A673 (cell line): ENCODE data around the gene SLC25A47. TPM values are rescaled to one million over a fixed set of nuclear protein-coding genes. Genes with fewer than 3 reads are reported as not detected.

Source experiments
- BruUV-seq: library from RNA; stranded (reverse); fragments of 400-500 nt; replicated peaks from 2 replicates; lab custom pipeline; 2021; lab: Mats Ljungman, UMichigan
- CTCF ChIA-PET: fragments of 300-600 bp; sonication (Branson Sonifier 250); formaldehyde crosslinking; loops from one replicate; lab custom pipeline; 2022; ENCODE audit warnings: antibody characterized with exemption; lab: Charles Lee
- POLR2A ChIA-PET: fragments of 300-600 bp; sonication (Branson Sonifier 250); formaldehyde crosslinking; loops from one replicate; lab custom pipeline; 2022; ENCODE audit warnings: antibody characterized with exemption; ENCODE audit not compliant: low non-redundant PET; lab: Charles Lee
- DNase-seq: peaks from one replicate; pipeline ENCODE4 v3.0.0-alpha.2; 2015; ENCODE audit warnings: low spot score
- H3K27ac ChIP-seq: fragments of 200-600 bp; sonication (generic); 2 replicates; pipeline ENCODE4 v1.5.1; 2016; ENCODE audit warnings: mixed run types, low read depth, mild to moderate bottlenecking, mixed read lengths, antibody characterized with exemption, low read length; ENCODE audit not compliant: poor library complexity, severe bottlenecking
- H3K27me3 ChIP-seq: fragments of 200-600 bp; sonication (generic); replicated peaks from 2 replicates; pipeline ENCODE4 v1.6.1; 2017; ENCODE audit warnings: mixed run types, low read depth, mild to moderate bottlenecking, mixed read lengths, antibody characterized with exemption, low read length; ENCODE audit not compliant: insufficient read depth, poor library complexity
- H3K36me3 ChIP-seq: fragments of 200-600 bp; sonication (generic); 2 replicates; pipeline ENCODE4 v1.6.1; 2016; ENCODE audit warnings: mixed run types, mild to moderate bottlenecking, mixed read lengths, antibody characterized with exemption, low read length; ENCODE audit not compliant: insufficient read depth, poor library complexity, severe bottlenecking
- H3K4me1 ChIP-seq: fragments of 200-600 bp; sonication (generic); 2 replicates; pipeline ENCODE4 v1.6.1; 2017; ENCODE audit warnings: mixed run types, mild to moderate bottlenecking, mixed read lengths, antibody characterized with exemption, low read length; ENCODE audit not compliant: insufficient read depth, poor library complexity, severe bottlenecking
- H3K4me3 ChIP-seq: fragments of 200-600 bp; sonication (generic); 2 replicates; pipeline ENCODE4 v1.5.1; 2016; ENCODE audit warnings: low read depth, mixed run types, mild to moderate bottlenecking, mixed read lengths, low read length; ENCODE audit not compliant: poor library complexity, severe bottlenecking
- H3K9me3 ChIP-seq: fragments of 200-600 bp; sonication (generic); 2 replicates; pipeline ENCODE4 v1.6.1; 2016; ENCODE audit warnings: mixed run types, low read depth, mild to moderate bottlenecking, mixed read lengths, antibody characterized with exemption, low read length; ENCODE audit not compliant: poor library complexity, severe bottlenecking
- EZH2 ChIP-seq: fragments of 200-600 bp; sonication (generic); IDR thresholded peaks from 2 replicates; pipeline ENCODE4 v1.6.1; 2017; ENCODE audit warnings: borderline replicate concordance, low read depth, mild to moderate bottlenecking, mixed read lengths, antibody characterized with exemption, low read length; ENCODE audit not compliant: poor library complexity, severe bottlenecking
- intact Hi-C: fragments of 100-400 bp; cut with micrococcal nuclease; formaldehyde crosslinking; loops from one replicate; pipeline ENCODE4 v1.10.0; 2022; ENCODE audit not compliant: unreplicated experiment
- total RNA-seq: library from RNA; stranded (reverse); gene quantifications from 2 replicates; pipeline ENCODE4 v1.2.3, GENCODE V29; 2021
- TF ChIP-seq, protein P1 (sequence below): fragments of 300-800, 200-600 bp; sonication (generic); conservative IDR thresholded peaks from 2 replicates; pipeline ENCODE4 v1.5.1; 2017; ENCODE audit warnings: low read depth, mild to moderate bottlenecking, antibody characterized with exemption, low read length, moderate library complexity, mixed read lengths

The SLC25A47 gene
- total RNA-seq, 1 experiment from 2014 or later, result not detected

DNA sequence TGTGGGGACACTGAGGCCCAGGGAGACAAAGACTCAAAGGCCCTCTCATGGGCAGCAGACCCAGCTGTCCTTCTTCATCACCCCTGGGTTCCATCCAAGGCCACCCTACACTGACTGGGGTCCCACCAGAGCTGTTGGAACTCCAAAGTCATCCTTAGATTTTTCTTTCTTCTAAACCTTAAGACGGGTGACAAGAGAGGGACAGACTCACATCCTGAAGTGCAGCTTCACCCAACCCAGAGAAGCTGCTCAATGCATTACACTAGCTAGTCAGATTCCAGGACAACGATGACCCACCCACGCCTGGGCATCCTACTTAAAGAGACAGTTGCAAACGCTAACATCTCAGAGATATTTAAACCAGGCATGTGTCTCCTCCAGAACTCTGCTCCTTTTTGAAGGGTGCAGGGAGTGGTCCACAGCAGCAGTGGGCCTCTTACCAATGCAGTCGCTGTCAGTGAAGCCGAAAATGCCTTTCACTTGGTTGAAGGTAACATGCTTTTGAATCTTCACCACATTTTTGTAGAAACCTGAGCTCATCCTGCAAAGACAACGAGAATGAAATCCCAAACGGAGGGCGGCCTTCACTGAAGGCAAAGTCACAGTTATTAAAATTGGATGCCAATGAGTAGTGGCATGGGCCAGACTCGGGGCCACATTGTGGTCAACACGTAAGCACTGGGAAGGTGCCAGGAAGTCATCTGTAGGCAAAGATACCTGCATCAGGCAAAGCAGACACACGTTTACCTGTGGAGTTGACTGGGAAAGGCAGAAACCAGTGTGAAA, 23.4 kb downstream of the SLC25A47 start:
- DNase-seq, result no peak
- Histone ChIP-seq H3K9me3 (no peaks in the 10 kb centered on the region), H3K4me1 (no peaks in the 10 kb centered on the region), H3K4me3 (no peak overlapping the region), H3K27ac (no peak overlapping the region), H3K27me3 (no peaks in the 10 kb centered on the region), H3K36me3 (peaks cover 36% of the 10 kb centered on the region)
- TF ChIP-seq, protein P1, sequence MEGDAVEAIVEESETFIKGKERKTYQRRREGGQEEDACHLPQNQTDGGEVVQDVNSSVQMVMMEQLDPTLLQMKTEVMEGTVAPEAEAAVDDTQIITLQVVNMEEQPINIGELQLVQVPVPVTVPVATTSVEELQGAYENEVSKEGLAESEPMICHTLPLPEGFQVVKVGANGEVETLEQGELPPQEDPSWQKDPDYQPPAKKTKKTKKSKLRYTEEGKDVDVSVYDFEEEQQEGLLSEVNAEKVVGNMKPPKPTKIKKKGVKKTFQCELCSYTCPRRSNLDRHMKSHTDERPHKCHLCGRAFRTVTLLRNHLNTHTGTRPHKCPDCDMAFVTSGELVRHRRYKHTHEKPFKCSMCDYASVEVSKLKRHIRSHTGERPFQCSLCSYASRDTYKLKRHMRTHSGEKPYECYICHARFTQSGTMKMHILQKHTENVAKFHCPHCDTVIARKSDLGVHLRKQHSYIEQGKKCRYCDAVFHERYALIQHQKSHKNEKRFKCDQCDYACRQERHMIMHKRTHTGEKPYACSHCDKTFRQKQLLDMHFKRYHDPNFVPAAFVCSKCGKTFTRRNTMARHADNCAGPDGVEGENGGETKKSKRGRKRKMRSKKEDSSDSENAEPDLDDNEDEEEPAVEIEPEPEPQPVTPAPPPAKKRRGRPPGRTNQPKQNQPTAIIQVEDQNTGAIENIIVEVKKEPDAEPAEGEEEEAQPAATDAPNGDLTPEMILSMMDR, result no peak
- no peak for TF ChIP-seq EZH2
- CTCF ChIA-PET, result no interaction called here
- BruUV-seq, result no TSS peak
- intact Hi-C loops, result no loop called here
- POLR2A ChIA-PET, result no interaction called here

DNA sequence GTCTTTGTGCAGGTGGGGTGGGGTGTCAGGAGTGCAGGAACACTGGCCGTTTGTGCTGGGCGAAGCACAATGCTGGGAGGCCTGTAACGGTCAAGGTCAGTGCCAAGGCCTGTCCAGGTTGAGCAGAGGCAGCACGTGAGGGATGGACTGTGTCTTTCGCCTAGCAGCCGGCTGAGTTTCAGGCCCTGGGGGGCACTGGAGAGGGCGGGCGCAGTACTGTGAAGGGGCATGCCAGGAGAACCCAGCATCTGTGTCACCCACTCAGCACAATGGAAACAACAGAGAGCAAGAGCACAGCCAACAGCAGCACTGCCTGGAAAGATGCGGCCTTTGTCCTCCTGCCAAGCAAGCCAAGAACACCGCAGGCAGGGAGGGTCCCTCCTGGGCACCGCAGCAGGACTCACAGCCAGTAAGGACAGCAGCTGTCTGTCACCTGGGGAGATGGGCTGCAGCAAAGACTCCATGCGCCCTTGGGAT, 25.2 kb downstream of the SLC25A47 start:
- no peaks in the 10 kb centered on the region for H3K9me3 ChIP-seq
- no peak for DNase-seq
- CTCF ChIA-PET, result no interaction called here
- H3K4me1 ChIP-seq, result no peaks in the 10 kb centered on the region
- H3K27me3 ChIP-seq, result no peaks in the 10 kb centered on the region
- no peak overlapping the region for H3K4me3 ChIP-seq
- intact Hi-C loops, result no loop called here
- TF ChIP-seq EZH2, result no peak
- TF ChIP-seq, protein P1, result no peak
- no peak overlapping the region for H3K27ac ChIP-seq
- H3K36me3 ChIP-seq, result peaks cover 38% of the 10 kb centered on the region
- POLR2A ChIA-PET, result no interaction called here
- BruUV-seq, result no TSS peak

DNA sequence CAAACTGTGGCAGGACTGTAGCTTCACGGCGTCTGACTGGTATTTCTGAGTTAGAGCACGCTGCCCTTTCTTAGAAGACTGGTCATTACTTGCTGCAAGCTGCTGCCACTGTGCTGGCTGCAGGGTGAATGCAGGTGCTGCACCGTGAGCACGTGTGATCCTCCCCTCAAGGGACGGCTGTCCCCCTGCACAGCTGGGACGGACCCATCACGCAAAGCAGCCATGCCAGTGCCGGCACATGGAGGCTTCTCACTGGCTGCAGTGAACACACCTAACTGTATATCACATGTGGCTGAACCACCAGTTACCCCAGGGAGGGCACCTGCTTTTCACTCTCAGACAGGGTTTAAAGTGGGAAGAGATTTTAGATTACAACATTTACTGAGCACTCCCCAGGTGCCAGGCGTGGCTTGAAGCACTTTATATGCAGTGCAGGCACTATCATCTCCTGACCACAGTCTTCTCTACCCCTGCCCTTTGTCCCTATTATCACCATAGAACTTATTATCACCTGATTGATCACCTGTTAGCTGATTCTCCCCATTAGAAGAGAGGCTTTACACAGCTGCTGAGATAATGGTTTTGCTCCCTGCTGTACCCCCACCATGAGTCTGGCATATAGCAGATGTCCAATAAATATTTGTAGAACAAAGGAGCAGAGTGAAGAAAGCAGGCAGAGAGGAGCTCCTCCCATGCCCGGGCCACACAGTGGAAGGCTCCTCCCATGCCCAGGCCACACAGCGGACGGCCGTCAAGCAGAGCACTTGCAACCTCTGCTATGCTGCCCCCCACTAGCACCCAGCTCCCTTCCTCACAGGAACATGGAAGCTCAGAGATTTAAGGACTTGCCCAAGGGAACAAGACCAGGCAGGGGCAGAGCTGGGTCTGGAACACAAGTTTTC, 25.9 kb downstream of the SLC25A47 start:
- Histone ChIP-seq H3K9me3 (no peaks in the 10 kb centered on the region), H3K27me3 (no peaks in the 10 kb centered on the region), H3K27ac (no peak overlapping the region), H3K36me3 (peaks cover 43% of the 10 kb centered on the region), H3K4me3 (no peak overlapping the region), H3K4me1 (no peaks in the 10 kb centered on the region)
- no peak for TF ChIP-seq EZH2
- TF ChIP-seq, protein P1, result no peak
- BruUV-seq, result no TSS peak
- no peak for DNase-seq
- ChIA-PET POLR2A (no interaction called here), CTCF (no interaction called here)
- intact Hi-C loops, result no loop called here
